AG09319 (cell line): ENCODE measurements around the gene SCAI.
A peak's percentile ranks its signal among the peaks of the same experiment; 100 is the strongest.
"Not testable (repeated sequence)": the region's sequence is repeated elsewhere in the genome, so short reads cannot be mapped to it uniquely, and the experiment has no call there.

Source experiments
- DNase-seq: peaks from one replicate; pipeline ENCODE4 v3.0.0-alpha.2; 2010; ENCODE audit warnings: low read depth; ENCODE audit errors: extremely low read depth
- TF ChIP-seq, protein P1 (sequence below): IDR thresholded peaks from 2 replicates; pipeline ENCODE4 v1.5.1; 2011; ENCODE audit warnings: low read depth, mild to moderate bottlenecking, inconsistent platforms, low read length, moderate library complexity

SCAI gene

DNA sequence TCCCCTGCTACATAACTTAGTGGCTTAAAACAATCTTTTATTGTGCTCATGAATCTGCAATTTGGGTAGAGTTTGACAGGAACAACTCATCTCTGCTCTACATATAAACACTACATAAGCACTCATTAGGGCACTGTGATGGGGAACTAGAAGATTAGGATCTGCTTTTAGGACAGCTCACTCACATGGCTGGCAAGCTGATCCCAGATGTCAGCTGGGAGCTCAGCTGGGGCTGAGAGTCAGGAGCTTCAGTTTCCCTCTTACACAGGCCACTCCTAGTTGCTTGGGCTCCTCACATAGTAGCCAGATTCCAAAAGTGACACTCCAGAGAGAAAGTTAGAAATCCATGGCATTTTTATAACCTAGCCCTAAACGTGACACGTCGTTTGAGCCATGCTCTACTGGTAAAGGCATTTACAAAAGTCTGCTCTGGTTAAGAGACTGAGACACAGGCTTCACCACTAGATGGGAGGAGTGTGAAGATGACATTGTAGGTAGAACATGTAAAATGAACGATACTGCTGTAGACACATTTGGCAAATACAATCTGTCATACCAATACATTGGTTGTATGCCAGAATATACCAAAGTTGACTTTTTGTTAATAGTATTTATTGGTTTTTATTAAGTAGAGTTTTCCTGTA, 23.6 kb downstream of the SCAI start:
- DNase-seq, result no peak
- TF ChIP-seq, protein P1, sequence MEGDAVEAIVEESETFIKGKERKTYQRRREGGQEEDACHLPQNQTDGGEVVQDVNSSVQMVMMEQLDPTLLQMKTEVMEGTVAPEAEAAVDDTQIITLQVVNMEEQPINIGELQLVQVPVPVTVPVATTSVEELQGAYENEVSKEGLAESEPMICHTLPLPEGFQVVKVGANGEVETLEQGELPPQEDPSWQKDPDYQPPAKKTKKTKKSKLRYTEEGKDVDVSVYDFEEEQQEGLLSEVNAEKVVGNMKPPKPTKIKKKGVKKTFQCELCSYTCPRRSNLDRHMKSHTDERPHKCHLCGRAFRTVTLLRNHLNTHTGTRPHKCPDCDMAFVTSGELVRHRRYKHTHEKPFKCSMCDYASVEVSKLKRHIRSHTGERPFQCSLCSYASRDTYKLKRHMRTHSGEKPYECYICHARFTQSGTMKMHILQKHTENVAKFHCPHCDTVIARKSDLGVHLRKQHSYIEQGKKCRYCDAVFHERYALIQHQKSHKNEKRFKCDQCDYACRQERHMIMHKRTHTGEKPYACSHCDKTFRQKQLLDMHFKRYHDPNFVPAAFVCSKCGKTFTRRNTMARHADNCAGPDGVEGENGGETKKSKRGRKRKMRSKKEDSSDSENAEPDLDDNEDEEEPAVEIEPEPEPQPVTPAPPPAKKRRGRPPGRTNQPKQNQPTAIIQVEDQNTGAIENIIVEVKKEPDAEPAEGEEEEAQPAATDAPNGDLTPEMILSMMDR, result peak; percentile 24; the same call in 1 of the 2 replicates

- not testable (repeated sequence) for DNase-seq
These were observed 24.6 kb downstream of the SCAI start for GRCh38 chr9:125118696-125119095.

- DNase-seq, result not testable (repeated sequence)
These were observed 28.8 kb downstream of the SCAI start for GRCh38 chr9:125114503-125114902.

DNA sequence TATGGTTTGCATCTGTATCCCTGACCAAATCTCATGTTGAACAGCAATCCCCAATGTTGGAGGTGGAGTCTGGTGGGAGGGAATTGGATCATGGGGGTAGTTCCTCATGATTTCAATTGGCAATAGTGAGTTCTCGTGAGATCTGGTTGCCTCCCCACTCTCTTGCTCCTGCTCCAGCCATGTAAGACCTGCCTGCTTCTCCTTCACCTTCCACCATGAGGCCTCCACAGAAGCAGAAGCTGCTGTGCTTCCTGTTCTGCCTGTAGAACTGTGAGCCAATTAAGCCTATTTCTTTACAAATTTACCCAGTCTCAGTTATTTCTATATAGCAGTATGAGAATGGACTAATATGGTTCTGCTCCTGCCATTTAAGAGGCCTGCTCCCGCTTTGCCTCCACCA, 32.9 kb downstream of the SCAI start:
- TF ChIP-seq, protein P1, result no peak
- no peak for DNase-seq

DNA sequence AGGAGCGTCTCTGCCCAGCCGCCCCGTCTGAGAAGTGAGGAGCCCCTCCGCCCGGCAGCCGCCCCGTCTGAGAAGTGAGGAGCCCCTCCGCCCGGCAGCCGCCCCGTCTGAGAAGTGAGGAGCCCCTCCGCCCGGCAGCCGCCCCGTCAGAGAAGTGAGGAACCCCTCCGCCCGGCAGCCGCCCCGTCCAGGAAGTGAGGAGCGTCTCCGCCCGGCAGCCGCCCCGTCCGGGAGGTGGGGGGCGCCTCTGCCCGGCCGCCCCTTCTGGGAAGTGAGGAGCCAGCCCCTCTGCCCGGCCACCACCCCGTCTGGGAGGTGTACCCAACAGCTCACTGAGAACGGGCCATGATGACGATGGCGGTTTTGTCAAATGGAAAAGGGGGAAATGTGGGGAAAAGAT, 34.8 kb downstream of the SCAI start:
- not testable (repeated sequence) for DNase-seq

- TF ChIP-seq, protein P1, result no peak
- DNase-seq, result peak; percentile 65
These were observed 36.9 kb downstream of the SCAI start for GRCh38 chr9:125106285-125106893.

- TF ChIP-seq, protein P1, result no peak
- DNase-seq, result no peak
These were observed 39.4 kb downstream of the SCAI start for GRCh38 chr9:125103770-125104460.

DNA sequence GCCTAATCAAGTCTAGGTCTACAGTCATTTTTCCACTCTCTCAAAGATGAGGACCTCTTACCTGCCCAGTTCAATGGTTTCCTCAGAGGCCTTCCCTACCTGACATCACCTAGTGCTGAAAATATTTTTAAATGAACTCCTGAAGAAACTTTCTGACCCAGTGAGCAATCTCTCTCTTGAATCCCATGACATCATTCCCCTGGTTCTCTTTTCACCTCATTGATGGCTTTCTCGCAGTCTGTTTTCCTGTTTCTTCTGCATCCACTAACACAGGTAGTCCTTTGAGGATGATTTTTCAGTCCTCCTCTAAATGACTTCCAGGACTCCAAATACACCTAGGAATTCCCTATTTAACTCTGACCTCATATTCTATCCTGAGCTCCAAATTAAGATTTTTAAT, 40.3 kb downstream of the SCAI start:
- TF ChIP-seq, protein P1, result no peak

DNA sequence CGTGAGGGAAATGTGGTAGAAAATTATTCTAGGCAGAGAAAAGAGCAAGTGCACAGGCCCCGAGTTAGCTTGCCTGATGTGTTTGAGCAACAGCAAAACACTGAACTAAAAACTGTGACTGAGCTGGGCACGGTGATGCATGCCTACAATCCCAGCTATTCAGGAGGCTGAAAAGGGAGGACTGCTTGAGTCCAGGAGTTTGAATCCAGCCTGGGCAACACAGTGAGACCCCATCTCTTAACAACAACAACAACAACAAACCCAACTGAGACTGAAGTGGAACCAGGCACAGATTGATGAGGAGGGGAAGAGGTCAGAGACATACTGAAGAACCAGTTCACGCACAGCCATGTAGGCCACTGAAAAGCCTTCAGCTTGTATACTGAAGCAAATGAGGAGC, 42.5 kb downstream of the SCAI start:
- TF ChIP-seq, protein P1, result no peak

More for the DNA sequence above, 40.3 kb downstream of the SCAI start:
- no peak for DNase-seq

More for the DNA sequence above, 42.5 kb downstream of the SCAI start:
- no peak for DNase-seq
